GM21515 (cell line): ENCODE measurements around the gene SRSF1.
"Not testable (repeated sequence)": the region's sequence is repeated elsewhere in the genome, so short reads cannot be mapped to it uniquely, and the experiment has no call there.

Experiments
- ATAC-seq: cut with Tn5 transposase; IDR thresholded peaks from one replicate; pipeline ENCODE4 v1.9.1; 2021; ENCODE audit not compliant: unreplicated experiment

Gene SRSF1

GRCh38 chr17:57966875-57967274, 40.2 kb downstream of the SRSF1 start:
- ATAC-seq, result no peak

- ATAC-seq, result no peak
Measured at GRCh38 chr17:57966246-57966645, 40.8 kb downstream of the SRSF1 start.

GRCh38 chr17:57965521-57966160, 41.4 kb downstream of the SRSF1 start:
- no peak for ATAC-seq

- ATAC-seq, result no peak
Measured at GRCh38 chr17:57963149-57963511, 43.9 kb downstream of the SRSF1 start.

- ATAC-seq, result no peak
Measured at GRCh38 chr17:57962279-57963148, 44.5 kb downstream of the SRSF1 start.

- ATAC-seq, result no peak
Measured at GRCh38 chr17:57959929-57960328, 47.1 kb downstream of the SRSF1 start.

- not testable (repeated sequence) for ATAC-seq
Measured at GRCh38 chr17:57958391-57958790, 48.7 kb downstream of the SRSF1 start.

- no peak for ATAC-seq
Measured at GRCh38 chr17:57957886-57958285, 49.2 kb downstream of the SRSF1 start.

- no peak for ATAC-seq
Measured at GRCh38 chr17:57957120-57957850, 49.8 kb downstream of the SRSF1 start.

- ATAC-seq, result peak; percentile 61
Measured at GRCh38 chr17:57956291-57957119, 50.5 kb downstream of the SRSF1 start.

- ATAC-seq, result peak; percentile 48
Measured at GRCh38 chr17:57955183-57955931, 51.7 kb downstream of the SRSF1 start, which contains the start of gene CUEDC1. Gene CUEDC1, minus strand, starts transcription at chr17:57955412. Its CDS starts 69,848 bp downstream, at chr17:57885564.

- no peak for ATAC-seq
Measured at GRCh38 chr17:57954397-57955182, 52.5 kb downstream of the SRSF1 start.

GRCh38 chr17:57953705-57954396, 53.2 kb downstream of the SRSF1 start:
- no peak for ATAC-seq
